Liver (tissue), 9 donors: ENCODE results near the gene CYP26C1. TPM values are rescaled to one million over a fixed set of nuclear protein-coding genes. Genes with fewer than 3 reads are reported as not detected.
A peak's percentile ranks its signal among the peaks of the same experiment; 100 is the strongest.

Source experiments
- DNase-seq: peaks from one replicate; pipeline ENCODE4 v3.0.0-alpha.2; 2017; ENCODE audit warnings: low spot score
- H3K27ac ChIP-seq, 2 donors: one replicate each; pipeline ENCODE4 v1.7.0; 2013; ENCODE audit warnings: inconsistent platforms in 2 of 2, low read length in 2 of 2, control low read depth in 1 of 2, low read depth in 1 of 2, mild to moderate bottlenecking in 1 of 2
- H3K27me3 ChIP-seq, 4 donors: one replicate each; pipeline versions ENCODE4 v1.6.1 to v1.7.0; 2013; ENCODE audit warnings: low read length in 3 of 4, inconsistent platforms in 1 of 4, mild to moderate bottlenecking in 1 of 4, moderate library complexity in 1 of 4; ENCODE audit not compliant: control insufficient read depth in 4 of 4, insufficient read depth in 4 of 4
- H3K36me3 ChIP-seq, 4 donors: one replicate each; pipeline versions ENCODE4 v1.6.1 to v1.7.0; 2013; ENCODE audit warnings: low read length in 3 of 4, mild to moderate bottlenecking in 3 of 4, low read depth in 1 of 4, moderate library complexity in 1 of 4; ENCODE audit not compliant: control insufficient read depth in 4 of 4, insufficient read depth in 3 of 4
- H3K4me1 ChIP-seq, 4 donors: one replicate each; pipeline versions ENCODE4 v1.6.1 to v1.7.0; 2013; ENCODE audit warnings: low read length in 3 of 4, mild to moderate bottlenecking in 3 of 4, moderate library complexity in 1 of 4; ENCODE audit not compliant: control insufficient read depth in 4 of 4, insufficient read depth in 4 of 4
- H3K4me3 ChIP-seq, 3 donors: one replicate each; pipeline versions ENCODE4 v1.6.1 to v1.7.0; 2013; ENCODE audit warnings: low read length in 3 of 3, control low read depth in 1 of 3, low read depth in 1 of 3, mild to moderate bottlenecking in 1 of 3
- H3K9ac ChIP-seq, 2 donors: one replicate each; pipeline ENCODE4 v1.7.0; 2013; ENCODE audit warnings: low read length in 2 of 2, mild to moderate bottlenecking in 2 of 2, moderate library complexity in 2 of 2, control low read depth in 1 of 2, low read depth in 1 of 2
- H3K9me3 ChIP-seq, 4 donors: one replicate each; pipeline versions ENCODE4 v1.6.1 to v1.7.0; 2013; ENCODE audit warnings: low read length in 3 of 4; ENCODE audit not compliant: control insufficient read depth in 4 of 4
- CTCF ChIP-seq: fragments of 150-350 bp; IDR thresholded peaks from 2 replicates; pipeline ENCODE4 v1.5.1; 2017; ENCODE audit warnings: improper control_type of control experiment, low read depth, low read length; ENCODE audit not compliant: missing input control
- EGR1 ChIP-seq, 2 donors: IDR thresholded peaks; 2 replicates each; pipeline ENCODE4 v1.6.1; 2016 to 2018; ENCODE audit warnings: antibody characterized with exemption in 2 of 2, low read depth in 2 of 2
- FOXA2 ChIP-seq: IDR thresholded peaks from 2 replicates; pipeline ENCODE4 v1.6.1; 2016; ENCODE audit warnings: antibody characterized with exemption
- HNF4G ChIP-seq: IDR thresholded peaks from 2 replicates; pipeline ENCODE4 v1.6.1; 2016; ENCODE audit warnings: antibody characterized with exemption
- JUND ChIP-seq, 2 donors: IDR thresholded peaks; 2 replicates each; pipeline ENCODE4 v1.6.1; 2016; ENCODE audit warnings: antibody characterized with exemption in 2 of 2
- NR2F2 ChIP-seq: IDR thresholded peaks from 2 replicates; pipeline ENCODE4 v1.6.1; 2016; ENCODE audit warnings: antibody characterized with exemption
- RAD21 ChIP-seq, 2 donors: IDR thresholded peaks; 2 replicates each; pipeline ENCODE4 v1.6.1; 2016; ENCODE audit warnings: antibody characterized with exemption in 2 of 2, mild to moderate bottlenecking in 2 of 2
- REST ChIP-seq: IDR thresholded peaks from 2 replicates; pipeline ENCODE4 v1.6.1; 2016; ENCODE audit warnings: antibody characterized with exemption, mild to moderate bottlenecking
- RXRA ChIP-seq, 2 donors: IDR thresholded peaks; 2 replicates each; pipeline ENCODE4 v1.6.1; 2017 to 2018; ENCODE audit warnings: antibody characterized with exemption in 2 of 2, mild to moderate bottlenecking in 1 of 2
- TAF1 ChIP-seq: conservative IDR thresholded peaks from 2 replicates; pipeline ENCODE4 v1.6.1; 2016; ENCODE audit warnings: antibody characterized with exemption, mild to moderate bottlenecking
- YY1 ChIP-seq: IDR thresholded peaks from 2 replicates; pipeline ENCODE4 v1.6.1; 2016; ENCODE audit warnings: antibody characterized with exemption, mild to moderate bottlenecking
- ZBTB33 ChIP-seq: IDR thresholded peaks from 2 replicates; pipeline ENCODE4 v1.6.1; 2016; ENCODE audit warnings: antibody characterized with exemption
- WGBS: extraction: QIAGEN DNeasy Blood & Tissue Kit; methylation state at CpG from one replicate; pipeline ENCODE4 v1.1.7; 2013; 5-methylcytosine and 5-hydroxymethylcytosine counted together
- polyA plus RNA-seq, 2 donors: library from polyadenylated mRNA; stranded (reverse) in 1 of 2; unstranded in 1 of 2; fragments of 200-250 nt in 1 of 2; fragments of >200 nt in 1 of 2; fragmentation: Nextera tagmentation in 1 of 2; extraction: Ambion mirVana in 1 of 2; gene quantifications; one replicate each; pipeline versions ENCODE4 v1.2.1 to v1.2.3, GENCODE V29; 2013 to 2015
- total RNA-seq, 2 donors: library from RNA; depleted of rRNA; stranded (reverse); fragments of >200 nt; gene quantifications; one replicate each; pipeline ENCODE4 v1.2.3, GENCODE V29; 2014
- TF ChIP-seq, protein P1 (sequence below): IDR thresholded peaks from 2 replicates; pipeline ENCODE4 v1.6.1; 2016; ENCODE audit warnings: antibody characterized with exemption
- donor health status: healthy.
- donor health status: healthy.
- donor health status: healthy.
- donor health status: healthy.
- donor health status: healthy.

Gene CYP26C1
- total and polyA plus RNA-seq, 4 donors, result 0.09 to 0.25 TPM; not detected in 2

DNA sequence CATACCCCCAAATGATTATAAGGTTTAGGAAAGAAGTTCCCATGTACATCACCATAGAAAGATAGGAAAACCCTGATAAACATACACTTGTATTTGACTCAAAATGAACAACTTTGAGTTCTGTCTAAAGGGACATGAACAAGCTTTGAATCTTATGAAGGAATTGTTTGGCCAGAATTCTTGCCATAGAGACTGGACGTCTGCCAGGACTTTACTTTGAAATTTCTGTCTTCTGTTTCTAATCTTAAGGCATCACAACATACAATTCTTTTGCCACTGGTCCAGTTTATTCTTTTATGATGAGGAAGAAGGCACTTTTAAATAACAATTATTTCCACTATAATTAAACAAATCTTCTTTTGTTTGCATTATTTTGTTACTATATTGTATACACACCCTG, 26.2 kb upstream of the CYP26C1 start:
- 62% methylated on average over 1 of the region's 1 CpG for WGBS
- Histone ChIP-seq H3K36me3 (no peaks in the 10 kb centered on the region), H3K9me3 (no peaks in the 10 kb centered on the region), H3K27ac (no peak overlapping the region), H3K27me3 (no peaks in the 10 kb centered on the region), H3K9ac (no peak overlapping the region), H3K4me1 (peaks cover 0 to 24% (median 18%) of the 10 kb centered on the region in 4 donors), H3K4me3 (no peak overlapping the region)
- no peak for DNase-seq
- TF ChIP-seq HNF4G, result no peak

- 94% methylated on average over 1 of the region's 1 CpG for WGBS
- Histone ChIP-seq H3K4me3 (no peak overlapping the region), H3K27ac (no peak overlapping the region), H3K27me3 (no peaks in the 10 kb centered on the region), H3K4me1 (peaks cover 0 to under 1% (median 0%) of the 10 kb centered on the region in 4 donors), H3K9ac (no peak overlapping the region), H3K9me3 (no peaks in the 10 kb centered on the region), H3K36me3 (no peaks in the 10 kb centered on the region)
- TF ChIP-seq NR2F2, result no peak
- no peak for TF ChIP-seq EGR1 (IDR thresholded peaks at IDR 0.05; ENCODE audit: low read depth in 2 of 2)
- no peak for TF ChIP-seq ZBTB33
- no peak for TF ChIP-seq FOXA2
- TF ChIP-seq, protein P1, sequence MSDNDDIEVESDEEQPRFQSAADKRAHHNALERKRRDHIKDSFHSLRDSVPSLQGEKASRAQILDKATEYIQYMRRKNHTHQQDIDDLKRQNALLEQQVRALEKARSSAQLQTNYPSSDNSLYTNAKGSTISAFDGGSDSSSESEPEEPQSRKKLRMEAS, result no peak
- no peak for TF ChIP-seq TAF1
- TF ChIP-seq RXRA (IDR thresholded peaks at IDR 0.05), result no peak
- TF ChIP-seq HNF4G, result no peak
- no peak for TF ChIP-seq REST
- TF ChIP-seq RAD21 (IDR thresholded peaks at IDR 0.05), result no peak
- no peak for TF ChIP-seq JUND (IDR thresholded peaks at IDR 0.05)
- DNase-seq, result no peak
These were observed 21.5 kb upstream of the CYP26C1 start for GRCh38 chr10:93039110-93039509.

- H3K27me3 ChIP-seq, result no peaks in the 10 kb centered on the region
- H3K9me3 ChIP-seq, result no peaks in the 10 kb centered on the region
- DNase-seq, result no peak
- no peak overlapping the region for H3K9ac ChIP-seq
- H3K27ac ChIP-seq, result no peak overlapping the region
- H3K4me3 ChIP-seq, result no peak overlapping the region
- H3K4me1 ChIP-seq, result no peaks in the 10 kb centered on the region
- TF ChIP-seq CTCF (peak; percentile 53), YY1 (no peak), RAD21 (IDR thresholded peaks at IDR 0.05) (peak; percentile 88 to 92)
- no peaks in the 10 kb centered on the region for H3K36me3 ChIP-seq
- 25% methylated on average over 3 of the region's 3 CpGs for WGBS
These were observed 20.9 kb upstream of the CYP26C1 start for GRCh38 chr10:93039721-93040120.
